ENCODE measurements around the gene UGT1A3.

UGT1A3 gene

GRCh38 chr2:233793465-233794127 lies 64.8 kb downstream of the UGT1A3 start:
- DNase-seq (ENCODE audit: low read depth in 2 of 2, low spot score in 1 of 2): no peak

GRCh38 chr2:233794128-233794658 lies 65.4 kb downstream of the UGT1A3 start:
- DNase-seq (ENCODE audit: low read depth in 2 of 2, low spot score in 1 of 2): no peak

- DNase-seq (ENCODE audit: low read depth in 2 of 2, low spot score in 1 of 2): no peak
Measured at GRCh38 chr2:233795735-233796171, 66.9 kb downstream of the UGT1A3 start.

GRCh38 chr2:233796254-233796653 lies 67.4 kb downstream of the UGT1A3 start:
- no peak for DNase-seq (ENCODE audit: low read depth in 2 of 2, low spot score in 1 of 2)

GRCh38 chr2:233798335-233799086 lies 69.7 kb downstream of the UGT1A3 start:
- no peak for DNase-seq (ENCODE audit: low read depth in 2 of 2, low spot score in 1 of 2)

GRCh38 chr2:233799087-233799665 lies 70.3 kb downstream of the UGT1A3 start:
- no peak for DNase-seq (ENCODE audit: low read depth in 2 of 2, low spot score in 1 of 2)

GRCh38 chr2:233799716-233800115 lies 70.9 kb downstream of the UGT1A3 start:
- no peak for DNase-seq (ENCODE audit: low read depth in 2 of 2, low spot score in 1 of 2)

- DNase-seq (ENCODE audit: low read depth in 2 of 2, low spot score in 1 of 2): no peak
Measured at GRCh38 chr2:233800208-233800607, 71.4 kb downstream of the UGT1A3 start.

- DNase-seq (ENCODE audit: low read depth in 2 of 2, low spot score in 1 of 2): no peak
Measured at GRCh38 chr2:233801357-233802131, 72.7 kb downstream of the UGT1A3 start.

- DNase-seq (ENCODE audit: low read depth in 2 of 2, low spot score in 1 of 2): no peak
Measured at GRCh38 chr2:233802132-233802815, 73.4 kb downstream of the UGT1A3 start.

GRCh38 chr2:233803292-233803911 lies 74.6 kb downstream of the UGT1A3 start:
- no peak for DNase-seq (ENCODE audit: low read depth in 2 of 2, low spot score in 1 of 2)

- no peak for DNase-seq (ENCODE audit: low read depth in 2 of 2, low spot score in 1 of 2)
Measured at GRCh38 chr2:233803994-233804393, 75.2 kb downstream of the UGT1A3 start.

GRCh38 chr2:233807215-233807865 lies 78.5 kb downstream of the UGT1A3 start:
- DNase-seq (ENCODE audit: low read depth in 2 of 2, low spot score in 1 of 2): no peak

- no peak for DNase-seq (ENCODE audit: low read depth in 2 of 2, low spot score in 1 of 2)
Measured at GRCh38 chr2:233807966-233808935, 79.4 kb downstream of the UGT1A3 start.

- DNase-seq (ENCODE audit: low read depth in 2 of 2, low spot score in 1 of 2): no peak
Measured at GRCh38 chr2:233810385-233810784, 81.5 kb downstream of the UGT1A3 start.

- DNase-seq (ENCODE audit: low read depth in 2 of 2, low spot score in 1 of 2): no peak
Measured at GRCh38 chr2:233811087-233811486, 82.2 kb downstream of the UGT1A3 start.

GRCh38 chr2:233811732-233812131 lies 82.9 kb downstream of the UGT1A3 start:
- DNase-seq (ENCODE audit: low read depth in 2 of 2, low spot score in 1 of 2): no peak

GRCh38 chr2:233813236-233814055 lies 84.6 kb downstream of the UGT1A3 start:
- no peak for DNase-seq (ENCODE audit: low read depth in 2 of 2, low spot score in 1 of 2)

Measured in stimulated activated CD8-positive, alpha-beta memory T cell treated with anti-CD3 and anti-CD28 coated beads, Interleukin-4, amount 100 ng/mL, for 4 hours (primary cell).